NCI-H1694 treated with DMSO at 0.1 percent for 48 hours (cell line): ENCODE results near the gene TSC22D4.

Experiments
- DNase-seq: peaks from one replicate; lab custom pipeline; 2025; lab: John Stamatoyannopoulos, UW

The TSC22D4 gene

DNA sequence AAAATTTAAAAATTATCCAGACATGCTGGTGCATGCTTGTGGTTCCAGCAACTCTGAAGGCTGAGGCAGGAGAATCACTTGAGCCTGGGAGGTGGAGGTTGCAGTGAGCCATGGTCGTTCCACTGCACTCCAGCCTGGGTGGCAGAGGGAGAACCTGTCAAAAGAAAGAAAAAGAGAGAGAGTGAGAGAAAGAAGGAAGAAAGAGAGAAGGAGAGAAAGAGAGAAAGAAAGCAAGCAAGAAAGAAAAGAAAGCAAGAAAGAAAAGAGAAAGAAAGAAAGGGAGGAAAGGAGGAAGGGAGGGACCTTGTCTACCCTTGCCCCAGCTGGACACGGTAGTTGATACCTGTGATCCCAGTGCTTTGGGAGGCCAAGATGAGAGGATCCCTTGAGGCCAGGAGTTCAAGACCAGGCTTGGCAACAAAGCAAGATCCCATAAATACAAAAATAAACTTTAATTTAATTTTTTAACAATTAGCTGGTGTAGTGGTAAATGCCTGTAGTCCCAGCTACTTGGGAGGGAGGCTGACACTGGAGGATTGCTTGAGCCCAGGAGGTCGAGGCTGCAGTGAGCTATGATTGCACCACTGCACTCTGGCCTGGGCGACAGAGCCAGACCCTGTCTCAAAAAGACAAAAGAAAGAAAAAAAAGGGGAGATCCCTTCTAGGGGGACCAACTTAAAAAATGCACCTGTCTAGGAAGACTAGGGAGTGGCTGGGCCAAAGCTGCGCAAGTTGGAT lies 13.9 kb upstream of the TSC22D4 start:
- no peak for DNase-seq

DNA sequence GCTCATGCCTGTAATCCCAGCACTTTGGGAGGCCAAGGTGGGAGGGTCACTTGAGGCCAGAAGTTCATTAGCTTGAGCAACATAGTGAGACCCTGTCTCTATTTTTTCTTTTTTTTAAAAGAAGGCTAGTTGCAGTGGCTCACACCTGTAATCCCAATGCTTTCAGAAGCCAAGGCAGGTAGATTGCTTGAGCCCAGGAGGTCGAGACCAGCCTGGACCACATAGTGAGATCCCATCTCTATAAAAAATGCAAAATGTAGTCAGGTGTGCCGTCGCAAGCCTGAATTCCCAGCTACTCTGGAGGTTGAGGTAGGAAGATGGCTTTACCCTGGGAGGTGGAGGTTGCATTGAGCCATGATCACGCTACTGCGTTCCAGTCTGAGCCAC lies 12.2 kb upstream of the TSC22D4 start:
- no peak for DNase-seq

DNA sequence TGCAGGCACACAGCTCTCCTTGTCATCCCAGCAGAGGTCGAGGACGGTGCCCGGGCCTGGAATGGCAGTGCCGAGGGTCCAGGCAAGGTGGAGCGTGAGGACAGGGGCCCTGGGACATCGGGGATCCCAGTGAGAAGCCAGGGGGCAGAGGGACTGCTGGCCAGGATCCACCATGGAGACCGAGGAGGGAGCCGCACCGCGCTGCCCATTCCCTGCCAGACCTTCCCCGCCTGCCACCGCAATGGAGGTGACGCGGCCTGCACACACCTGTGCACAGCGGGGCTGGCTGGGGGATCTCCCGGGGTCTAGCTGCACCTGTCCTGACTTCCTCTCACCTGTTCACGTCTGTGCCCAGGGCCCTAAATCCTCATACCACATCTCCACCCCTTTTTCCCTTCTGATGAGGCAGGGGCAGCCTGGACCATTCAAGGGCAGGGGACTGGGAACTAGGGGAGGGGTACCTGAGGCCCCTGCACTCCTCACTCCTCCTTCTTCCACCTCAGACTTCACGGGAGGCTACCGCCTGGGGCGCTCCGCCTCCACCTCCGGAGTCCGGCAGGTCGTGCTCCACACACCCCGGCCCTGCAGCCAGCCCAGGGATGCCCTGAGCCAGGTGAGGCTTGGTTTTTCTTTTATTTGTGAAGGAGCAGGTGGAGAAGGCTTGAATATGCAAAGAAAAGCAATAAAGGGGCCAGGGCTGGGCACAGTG lies 11.6 kb upstream of the TSC22D4 start:
- no peak for DNase-seq

DNA sequence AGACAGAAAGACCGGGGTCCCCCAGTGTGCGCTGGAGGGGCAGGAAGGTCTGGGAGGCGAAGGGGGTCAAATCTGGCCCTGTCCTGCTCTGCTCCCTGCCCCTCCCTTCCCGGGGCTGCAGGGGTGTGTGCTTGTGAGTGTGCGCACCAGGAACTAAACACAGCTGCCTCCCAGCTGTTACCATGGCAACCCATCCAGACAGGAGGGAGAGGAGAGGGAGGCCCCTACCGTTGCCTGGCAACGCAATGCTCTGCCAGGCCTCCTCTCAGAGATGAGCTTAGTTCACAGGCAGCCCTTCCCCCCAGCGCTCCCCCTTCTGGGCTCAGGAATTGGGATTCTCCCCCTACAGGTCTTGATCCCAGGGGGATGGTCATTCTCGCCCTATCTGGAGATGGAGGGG lies 10.8 kb upstream of the TSC22D4 start:
- peak; percentile 95 for DNase-seq

DNA sequence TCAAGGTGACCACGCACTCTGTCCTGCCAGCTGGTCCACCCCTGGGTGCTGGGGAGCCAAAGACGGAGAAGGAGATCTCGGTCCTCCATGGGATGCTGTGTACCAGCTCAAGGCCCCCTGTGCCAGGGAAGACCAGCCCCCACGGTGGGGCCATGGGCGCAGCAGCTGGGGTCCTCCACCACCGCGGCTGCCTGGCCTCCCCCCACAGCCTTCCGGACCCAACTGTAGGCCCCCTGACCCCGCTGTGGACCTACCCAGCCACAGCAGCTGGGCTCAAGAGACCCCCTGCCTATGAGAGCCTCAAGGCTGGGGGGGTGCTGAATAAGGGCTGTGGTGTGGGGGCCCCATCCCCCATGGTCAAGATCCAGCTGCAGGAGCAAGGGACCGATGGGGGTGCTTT lies 10.1 kb upstream of the TSC22D4 start:
- no peak for DNase-seq

DNA sequence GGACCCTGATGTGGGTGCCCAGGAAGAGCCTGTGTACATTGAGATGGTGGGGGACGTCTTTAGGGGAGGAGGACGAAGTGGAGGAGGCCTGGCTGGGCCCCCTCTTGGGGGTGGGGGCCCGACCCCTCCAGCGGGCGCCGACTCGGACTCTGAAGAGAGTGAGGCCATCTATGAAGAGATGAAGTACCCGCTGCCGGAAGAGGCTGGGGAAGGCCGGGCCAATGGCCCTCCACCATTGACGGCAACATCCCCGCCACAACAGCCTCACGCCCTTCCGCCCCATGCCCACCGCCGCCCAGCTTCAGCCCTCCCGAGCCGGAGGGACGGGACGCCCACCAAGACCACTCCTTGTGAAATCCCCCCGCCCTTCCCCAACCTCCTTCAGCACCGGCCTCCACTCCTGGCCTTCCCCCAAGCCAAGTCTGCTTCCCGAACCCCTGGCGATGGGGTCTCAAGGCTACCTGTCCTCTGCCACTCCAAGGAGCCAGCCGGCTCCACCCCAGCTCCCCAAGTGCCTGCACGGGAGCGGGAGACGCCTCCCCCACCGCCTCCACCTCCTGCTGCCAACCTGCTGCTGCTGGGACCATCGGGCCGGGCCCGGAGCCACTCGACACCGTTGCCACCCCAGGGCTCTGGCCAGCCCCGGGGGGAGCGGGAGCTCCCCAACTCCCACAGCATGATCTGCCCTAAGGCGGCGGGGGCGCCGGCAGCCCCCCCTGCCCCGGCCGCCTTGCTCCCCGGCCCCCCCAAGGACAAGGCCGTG lies 9.5 kb upstream of the TSC22D4 start:
- no peak for DNase-seq

DNA sequence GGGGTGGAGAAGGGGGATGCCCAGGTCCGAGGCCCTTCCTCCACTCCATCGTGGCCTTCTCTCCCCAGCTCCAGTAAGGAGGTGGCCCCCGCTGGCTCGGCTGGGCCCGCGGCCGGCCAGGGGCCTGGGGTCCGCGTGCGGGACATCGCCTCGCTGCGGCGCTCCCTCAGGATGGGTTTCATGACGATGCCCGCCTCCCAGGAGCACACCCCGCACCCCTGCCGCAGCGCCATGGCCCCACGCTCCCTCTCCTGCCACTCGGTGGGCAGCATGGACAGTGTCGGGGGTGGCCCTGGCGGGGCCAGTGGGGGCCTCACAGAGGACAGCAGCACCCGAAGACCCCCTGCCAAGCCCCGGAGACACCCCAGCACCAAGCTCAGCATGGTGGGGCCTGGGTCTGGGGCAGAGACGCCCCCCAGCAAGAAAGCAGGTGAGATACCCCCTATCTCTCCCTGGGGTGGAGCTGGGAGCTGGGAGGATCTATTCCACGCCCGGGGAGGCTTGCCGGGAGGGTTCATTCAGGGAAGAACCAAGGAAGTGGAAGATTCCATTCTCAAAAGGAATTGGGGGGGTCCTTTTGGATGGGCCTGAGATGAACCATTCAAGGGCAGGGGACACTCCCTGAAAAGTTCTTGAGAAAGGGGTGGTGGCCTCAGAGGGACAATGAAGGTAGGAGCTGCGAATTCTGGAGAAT lies 7.9 kb upstream of the TSC22D4 start:
- DNase-seq, result no peak

DNA sequence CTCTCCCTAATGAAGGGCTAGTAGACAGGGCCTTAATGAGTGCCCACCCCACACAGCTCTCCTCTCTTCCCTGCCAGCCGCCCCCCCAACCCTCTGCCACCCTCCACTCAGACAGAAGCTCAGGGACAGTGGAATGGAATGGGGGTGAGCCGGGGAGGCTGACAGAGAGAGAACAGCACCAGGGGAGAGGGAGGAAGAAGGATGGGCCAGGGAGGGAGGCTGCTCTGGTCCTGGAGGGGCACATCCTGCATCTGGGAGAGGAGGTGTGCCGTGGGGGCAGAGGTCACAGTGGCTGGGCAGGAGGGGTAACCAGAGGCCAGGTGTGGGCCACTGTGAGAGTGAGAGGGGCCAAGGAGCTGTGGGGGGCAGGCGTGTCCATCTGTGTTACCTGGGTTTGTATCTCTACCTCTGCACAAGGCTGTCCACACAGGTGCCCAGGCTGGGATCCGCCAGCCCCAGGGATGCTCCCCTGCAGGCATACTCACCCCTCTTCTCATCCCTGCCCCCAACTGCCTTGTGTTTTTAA lies 7.2 kb upstream of the TSC22D4 start:
- DNase-seq, result no peak

DNA sequence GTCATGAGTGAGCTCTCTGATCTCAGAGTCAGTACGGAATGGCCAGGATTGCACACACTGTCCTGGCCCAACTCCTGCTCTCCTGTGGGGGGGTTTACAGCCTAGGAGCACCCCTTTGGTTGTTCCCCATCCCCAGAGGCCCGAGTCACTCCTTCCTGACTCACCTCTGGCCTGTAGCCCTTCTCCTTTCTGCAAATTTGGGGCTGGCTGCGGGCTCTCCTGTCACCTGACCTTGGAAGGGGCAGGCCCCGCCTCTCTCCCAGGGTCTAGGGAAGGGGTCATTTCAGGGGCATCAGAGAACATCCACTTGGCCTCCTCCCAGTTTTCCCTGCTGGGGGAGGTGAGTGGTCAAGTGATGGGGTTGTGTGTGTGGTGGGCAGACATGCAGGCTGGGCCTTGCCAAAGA lies 6.5 kb upstream of the TSC22D4 start:
- no peak for DNase-seq

DNA sequence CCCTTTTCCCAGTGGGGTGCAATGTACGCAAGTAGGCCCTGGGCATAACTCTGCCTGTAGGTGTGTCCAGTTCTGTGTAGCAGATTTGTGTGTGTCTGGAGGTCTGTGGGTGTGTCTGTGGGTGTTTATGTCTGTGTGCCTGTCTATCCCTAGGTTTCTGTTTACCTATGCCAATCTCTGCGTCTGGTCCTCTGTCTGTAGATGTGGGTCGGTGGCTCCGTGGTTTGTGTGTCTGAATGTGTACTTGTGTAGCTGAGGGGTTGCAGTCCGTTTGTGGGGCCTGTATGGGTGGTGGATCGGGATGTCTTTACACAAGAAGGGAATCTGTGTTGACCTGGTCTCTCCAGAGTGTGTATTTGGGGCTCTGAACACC lies 5.6 kb upstream of the TSC22D4 start:
- no peak for DNase-seq

DNA sequence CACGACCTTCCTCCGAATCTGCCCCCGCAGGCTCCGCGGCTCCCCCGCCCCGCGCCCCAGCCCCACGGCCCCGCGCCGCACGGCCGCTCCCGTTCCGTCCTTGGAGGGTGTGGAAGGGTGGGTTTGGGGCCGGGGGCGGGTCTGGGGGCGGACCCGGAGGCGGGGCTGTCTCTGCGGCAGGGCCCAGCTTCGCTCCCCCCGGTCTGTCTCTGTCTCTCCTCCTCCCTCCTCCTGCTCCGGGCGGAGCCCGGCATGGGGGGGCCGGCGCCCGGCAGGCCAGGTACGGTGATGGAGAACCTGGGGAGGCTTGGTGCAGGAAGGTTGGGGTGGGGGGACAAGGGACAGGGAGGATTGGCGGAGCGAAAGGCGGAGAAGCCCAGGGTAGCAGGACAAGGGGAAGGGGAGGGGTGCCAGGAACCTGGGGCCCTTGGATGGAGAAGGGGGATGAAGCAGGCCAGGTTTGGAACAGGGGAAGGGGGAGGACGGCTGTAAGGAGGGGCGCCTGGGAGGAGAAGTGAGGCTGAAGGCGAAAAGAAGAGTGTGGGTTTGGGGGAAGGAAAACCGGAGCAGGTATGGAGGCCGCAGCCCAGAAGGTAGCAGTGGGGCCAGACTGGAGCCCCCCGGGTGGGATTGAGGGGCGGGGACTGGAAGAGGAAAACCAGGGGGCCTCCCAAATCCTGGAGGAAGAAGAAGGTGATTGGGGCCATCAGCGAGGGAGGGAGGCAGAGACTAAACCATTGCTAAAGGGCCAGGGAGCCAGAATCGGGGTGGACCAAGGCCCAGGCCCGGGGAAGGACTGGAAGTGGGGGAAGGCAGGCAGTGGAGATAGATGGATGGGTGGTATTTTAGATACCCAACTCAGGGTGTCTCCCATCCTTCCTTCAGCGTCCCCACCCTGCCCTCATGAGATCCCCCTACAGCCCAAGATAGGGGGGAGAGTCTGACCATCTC lies 5.0 kb upstream of the TSC22D4 start, which contains the start of gene NYAP1:
TSS of gene NYAP1 (plus strand) at position 206 of the 951 bp plus-strand sequence. CDS start 1,385 bp downstream, outside the sequence.
- DNase-seq, result peak; percentile 44

DNA sequence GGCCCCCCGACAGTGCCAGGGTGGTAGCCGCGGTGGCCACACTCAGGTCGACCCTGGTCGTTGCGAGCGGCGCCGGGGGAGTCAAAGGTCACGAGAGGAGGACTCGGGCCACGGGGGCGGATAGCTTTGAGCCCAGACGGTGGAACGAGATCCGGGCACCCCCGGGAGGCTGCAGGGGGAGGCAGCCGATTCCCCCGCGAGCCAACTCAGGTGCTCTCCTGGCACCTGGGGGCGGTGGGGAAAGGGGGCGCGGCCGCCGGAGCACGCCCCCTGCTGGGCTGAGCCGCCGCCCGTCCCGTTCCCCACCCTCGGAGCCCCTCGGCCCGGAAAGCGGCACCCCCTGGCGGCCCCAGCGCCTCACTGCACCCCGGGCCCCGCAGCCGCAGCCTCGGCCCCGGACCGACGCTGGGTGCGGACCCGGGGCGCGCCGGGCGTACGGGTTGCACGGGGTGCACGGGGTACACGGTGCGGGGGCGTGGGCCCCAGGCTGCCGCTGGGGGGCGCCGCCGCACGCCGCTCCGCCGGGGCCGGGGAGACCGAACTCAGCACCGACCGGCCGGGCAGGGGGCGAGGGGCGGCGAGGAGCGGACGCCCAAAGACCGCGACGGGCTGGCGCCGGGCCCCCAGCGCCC lies 4.2 kb upstream of the TSC22D4 start:
- DNase-seq, result peak; percentile 43

DNA sequence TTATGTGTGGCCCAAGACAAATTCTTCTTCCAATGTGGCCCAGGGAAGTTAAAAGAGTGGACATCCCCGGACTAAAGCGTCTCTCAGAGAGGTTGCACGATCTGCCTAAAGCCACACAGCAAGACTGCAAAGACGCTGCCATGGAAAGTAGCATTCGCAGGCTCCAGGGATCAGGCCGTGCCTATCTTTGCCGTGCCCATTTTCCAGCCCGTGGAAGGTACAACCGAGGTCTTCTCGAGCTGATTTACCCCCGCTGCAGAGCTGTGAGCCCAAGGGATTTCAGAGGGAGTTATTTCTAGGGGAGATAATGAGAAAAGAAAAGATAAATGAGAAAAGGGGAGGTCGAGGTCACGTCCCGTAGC lies 3.7 kb upstream of the TSC22D4 start:
- DNase-seq, result no peak

DNA sequence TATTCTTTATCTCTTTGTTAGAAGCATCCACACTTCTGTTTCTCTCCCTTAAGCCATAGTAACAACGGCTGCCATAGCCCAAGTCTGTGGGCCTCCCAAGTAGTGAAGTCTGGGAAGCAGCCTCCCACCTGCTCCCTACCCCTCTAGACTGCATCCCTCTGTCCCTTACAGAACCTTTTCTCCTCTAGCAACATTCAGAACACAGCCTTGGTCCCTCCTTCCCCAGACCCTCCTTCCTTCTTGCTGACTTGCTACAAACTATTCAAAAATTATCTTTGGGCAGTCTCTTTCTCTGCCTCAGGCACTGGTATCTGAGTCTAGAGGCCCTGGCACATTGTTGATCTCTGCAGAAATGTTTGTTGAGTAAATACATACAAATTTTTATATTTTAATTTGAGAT lies 2.5 kb upstream of the TSC22D4 start:
- DNase-seq, result no peak

DNA sequence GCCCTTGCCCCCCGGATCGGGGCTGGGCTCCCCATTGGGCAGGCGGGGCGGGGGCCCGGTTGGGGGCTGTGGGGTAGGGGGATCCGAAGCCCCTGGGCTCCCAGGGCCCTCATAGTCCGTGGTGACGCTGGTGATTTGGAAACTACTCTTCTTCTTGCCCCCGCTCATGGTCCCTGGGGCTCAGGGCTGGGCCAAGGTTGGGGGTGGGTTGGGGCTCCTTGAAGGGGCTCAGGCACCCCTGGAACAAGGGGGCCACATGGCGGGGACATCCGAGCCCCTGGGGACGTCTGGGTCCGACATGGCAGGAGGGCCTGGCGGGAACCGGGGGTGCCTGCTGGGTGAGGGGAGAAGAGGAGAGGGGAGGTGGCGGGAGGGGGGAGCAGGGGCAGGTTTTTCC lies 1.1 kb downstream of the TSC22D4 start:
- no peak for DNase-seq

DNA sequence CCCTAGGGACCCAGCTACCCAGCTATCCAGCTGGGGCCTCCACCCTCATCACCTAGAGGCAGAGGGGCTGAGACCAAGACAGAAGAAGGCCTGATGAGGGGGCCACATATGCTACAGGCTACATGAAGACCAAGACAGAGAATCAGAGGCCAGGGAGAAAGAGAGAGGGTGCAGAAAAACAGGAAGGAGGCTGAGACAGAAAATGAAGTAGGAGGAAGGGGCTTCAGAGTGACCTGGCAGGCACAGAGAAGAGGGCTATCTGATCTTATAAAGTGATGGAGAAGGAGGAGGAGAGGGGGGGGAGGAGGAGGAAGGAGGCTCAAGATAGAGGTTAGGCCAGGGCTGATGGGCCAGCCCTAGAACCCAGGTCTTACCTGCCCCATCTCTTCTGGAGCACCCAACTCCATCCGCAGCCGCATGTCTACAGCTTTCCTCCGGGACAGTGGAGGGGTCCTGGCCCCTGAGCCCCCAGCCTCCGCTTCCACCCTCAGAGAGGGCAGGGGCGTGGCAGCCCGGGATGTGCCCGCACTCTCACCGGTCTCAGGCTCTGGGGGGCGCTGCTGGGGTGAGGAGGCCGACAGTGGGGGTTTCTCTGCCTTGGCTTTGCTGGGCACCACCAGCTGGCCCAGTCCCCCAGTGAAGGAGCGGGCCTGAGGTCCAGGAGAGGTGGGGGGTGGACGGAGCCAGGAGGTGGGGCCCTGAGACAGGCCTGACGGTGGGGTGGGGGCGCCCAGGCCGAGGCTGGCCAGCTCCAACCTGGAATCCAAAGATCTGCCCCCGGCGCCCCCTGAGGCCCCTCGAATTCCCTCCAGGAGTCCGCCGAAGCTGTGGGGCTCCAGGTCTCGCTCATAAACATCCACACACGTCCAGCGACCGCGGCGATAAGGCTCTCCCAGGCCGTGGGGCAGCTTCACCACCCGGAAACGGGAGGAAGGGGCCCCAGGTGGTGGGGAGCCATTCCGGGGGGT lies 1.8 kb downstream of the TSC22D4 start:
- no peak for DNase-seq

DNA sequence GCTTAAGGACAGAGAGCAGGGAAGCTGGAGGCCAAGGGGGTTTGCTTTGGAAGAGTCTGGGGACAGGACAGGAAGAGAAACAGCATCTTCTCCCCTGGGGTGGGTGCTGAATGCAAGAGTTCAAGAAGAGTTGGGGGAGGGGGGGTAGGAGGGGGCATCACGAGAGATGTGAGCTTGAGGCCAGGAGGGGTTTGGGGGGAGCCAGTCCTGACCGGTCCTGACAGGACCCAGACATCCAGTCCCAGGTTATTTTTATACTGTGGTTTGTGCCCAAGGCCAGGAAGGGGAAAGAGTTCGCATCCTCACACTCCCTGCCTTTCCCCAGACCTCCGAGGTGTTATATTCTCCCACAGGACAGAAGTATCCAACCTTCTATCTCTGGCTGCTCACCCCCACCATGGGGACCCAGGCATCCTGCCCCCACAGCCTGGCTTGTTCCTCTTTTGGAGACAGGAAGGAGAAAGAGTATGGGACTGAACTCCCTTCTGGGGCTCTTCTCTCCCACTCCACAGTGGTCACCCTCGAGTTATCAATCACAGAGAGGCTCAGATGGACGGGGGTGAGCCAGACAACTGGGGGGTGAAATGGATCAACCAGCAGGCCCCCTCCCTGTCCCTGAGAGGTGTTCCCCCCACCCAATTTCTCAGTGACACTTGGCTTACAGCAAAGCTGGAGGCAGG lies 2.8 kb downstream of the TSC22D4 start:
- DNase-seq, result no peak

DNA sequence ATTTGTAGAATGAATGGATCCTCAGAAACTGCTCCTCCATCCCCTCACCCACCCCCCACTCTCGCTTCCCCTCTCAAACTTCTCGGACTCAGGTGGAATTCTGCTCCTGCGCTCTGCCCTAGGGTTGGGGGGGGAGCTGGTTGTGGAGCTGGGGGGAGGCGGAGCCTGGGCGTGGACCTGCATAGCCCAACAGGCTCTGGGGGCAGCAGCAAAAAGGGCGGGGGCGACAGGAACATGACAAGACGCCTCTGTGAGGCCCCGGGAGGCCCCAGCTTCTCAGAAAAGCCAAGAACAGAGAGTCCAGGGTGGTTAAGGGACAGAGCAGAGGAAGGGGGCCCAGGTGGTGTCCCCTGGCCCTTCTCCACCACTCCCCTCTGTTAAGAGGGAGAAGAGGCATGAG lies 3.5 kb downstream of the TSC22D4 start:
- no peak for DNase-seq
